ENCODE data around the gene STOX1.
A peak's percentile ranks its signal among the peaks of the same experiment; 100 is the strongest.
"Not testable (repeated sequence)": the region's sequence is repeated elsewhere in the genome, so short reads cannot be mapped to it uniquely, and the experiment has no call there.

The STOX1 gene, protein sequence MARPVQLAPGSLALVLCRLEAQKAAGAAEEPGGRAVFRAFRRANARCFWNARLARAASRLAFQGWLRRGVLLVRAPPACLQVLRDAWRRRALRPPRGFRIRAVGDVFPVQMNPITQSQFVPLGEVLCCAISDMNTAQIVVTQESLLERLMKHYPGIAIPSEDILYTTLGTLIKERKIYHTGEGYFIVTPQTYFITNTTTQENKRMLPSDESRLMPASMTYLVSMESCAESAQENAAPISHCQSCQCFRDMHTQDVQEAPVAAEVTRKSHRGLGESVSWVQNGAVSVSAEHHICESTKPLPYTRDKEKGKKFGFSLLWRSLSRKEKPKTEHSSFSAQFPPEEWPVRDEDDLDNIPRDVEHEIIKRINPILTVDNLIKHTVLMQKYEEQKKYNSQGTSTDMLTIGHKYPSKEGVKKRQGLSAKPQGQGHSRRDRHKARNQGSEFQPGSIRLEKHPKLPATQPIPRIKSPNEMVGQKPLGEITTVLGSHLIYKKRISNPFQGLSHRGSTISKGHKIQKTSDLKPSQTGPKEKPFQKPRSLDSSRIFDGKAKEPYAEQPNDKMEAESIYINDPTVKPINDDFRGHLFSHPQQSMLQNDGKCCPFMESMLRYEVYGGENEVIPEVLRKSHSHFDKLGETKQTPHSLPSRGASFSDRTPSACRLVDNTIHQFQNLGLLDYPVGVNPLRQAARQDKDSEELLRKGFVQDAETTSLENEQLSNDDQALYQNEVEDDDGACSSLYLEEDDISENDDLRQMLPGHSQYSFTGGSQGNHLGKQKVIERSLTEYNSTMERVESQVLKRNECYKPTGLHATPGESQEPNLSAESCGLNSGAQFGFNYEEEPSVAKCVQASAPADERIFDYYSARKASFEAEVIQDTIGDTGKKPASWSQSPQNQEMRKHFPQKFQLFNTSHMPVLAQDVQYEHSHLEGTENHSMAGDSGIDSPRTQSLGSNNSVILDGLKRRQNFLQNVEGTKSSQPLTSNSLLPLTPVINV

DNA sequence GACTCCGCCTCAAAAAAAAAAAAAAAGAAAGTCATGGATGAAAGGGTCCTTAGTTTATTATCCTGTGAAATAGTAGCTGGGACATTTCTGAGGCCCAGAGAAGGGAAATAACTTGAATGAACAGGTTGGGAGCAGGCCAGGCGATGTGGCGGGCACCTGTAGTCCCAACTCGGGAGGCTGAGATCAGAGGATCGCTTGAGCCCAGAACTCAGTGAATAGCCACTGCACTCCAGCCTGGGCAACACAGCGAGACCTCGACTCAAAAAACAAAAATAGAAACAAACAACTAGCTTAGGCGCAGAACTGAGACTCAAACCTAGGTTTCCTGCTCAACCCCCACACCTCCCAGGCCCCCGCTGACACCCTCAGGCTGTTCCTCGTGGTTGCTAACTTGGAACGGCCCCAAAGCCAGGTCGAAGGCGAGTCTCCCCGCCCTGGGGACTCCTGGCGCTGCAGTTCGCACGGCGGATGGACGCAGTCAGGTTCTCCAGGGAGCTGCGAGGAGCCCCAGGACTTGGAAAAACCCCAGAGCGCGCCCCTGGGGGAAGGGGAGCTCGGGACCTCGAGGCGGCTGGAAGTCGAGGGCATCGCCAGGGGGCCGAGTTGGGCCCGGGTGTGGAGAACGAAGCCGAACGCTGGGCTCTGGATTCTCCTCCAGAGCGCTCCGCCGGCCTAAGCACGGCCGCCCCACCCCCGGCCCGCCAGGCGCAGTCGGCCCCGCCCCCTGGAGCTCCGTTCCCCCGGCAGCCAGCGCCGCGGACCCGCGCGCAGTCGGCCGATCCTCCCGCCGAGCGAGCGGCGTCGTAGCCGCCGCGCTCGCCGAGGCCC lies at the start of gene STOX1:
STOX1 (plus strand) TSS at position 768 of the 828 bp plus-strand sequence. CDS start 93 bp downstream, outside the sequence.
- DNase-seq (ENCODE audit: low spot score) = peak; percentile 25

DNA sequence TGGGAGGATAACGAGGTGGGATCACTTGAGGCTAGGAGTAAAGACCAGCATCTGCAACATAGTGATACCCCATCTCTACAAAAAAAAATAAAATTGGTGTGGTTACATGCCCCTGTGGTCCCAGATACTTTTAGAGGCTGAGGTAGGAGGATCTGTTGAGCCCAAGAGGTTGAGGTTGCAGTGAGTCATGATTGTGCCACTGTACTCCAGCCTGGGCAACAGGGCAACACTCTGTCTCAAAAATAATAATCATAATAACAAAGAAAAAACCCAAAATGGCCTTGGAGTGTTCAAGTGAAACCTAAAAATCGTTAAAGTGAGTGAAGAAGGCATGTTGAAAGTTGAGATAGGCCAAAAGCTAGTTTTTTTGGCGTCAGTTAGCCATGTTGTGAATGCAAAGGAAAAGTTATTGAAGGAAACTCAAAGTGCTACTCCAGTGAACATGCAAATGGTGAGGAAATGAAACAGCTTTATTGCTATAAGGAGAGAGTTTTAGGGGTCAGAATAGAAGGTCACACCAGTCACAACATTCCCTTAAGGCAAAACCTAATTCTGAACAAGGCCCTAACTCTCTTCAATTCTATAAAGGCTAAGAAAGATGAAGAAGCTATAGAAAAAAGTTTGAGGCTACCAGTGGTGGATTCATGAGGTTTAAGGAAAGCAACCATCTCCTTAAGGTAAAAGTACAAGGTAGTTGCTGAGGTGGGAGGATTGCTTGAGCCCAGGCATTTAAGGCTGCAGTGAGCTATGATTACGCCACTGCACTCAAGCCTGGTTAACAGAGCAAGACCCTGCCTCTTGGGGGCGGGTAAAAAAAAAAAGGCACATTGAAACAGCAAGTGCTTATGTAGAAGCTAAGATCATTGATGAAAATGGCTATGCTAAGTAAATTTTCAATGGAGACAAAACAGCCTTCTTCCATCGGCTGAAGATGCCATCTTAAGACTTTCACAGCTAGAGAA lies 45.4 kb upstream of the STOX1 start:
- no peak for DNase-seq (ENCODE audit: low spot score)

DNA sequence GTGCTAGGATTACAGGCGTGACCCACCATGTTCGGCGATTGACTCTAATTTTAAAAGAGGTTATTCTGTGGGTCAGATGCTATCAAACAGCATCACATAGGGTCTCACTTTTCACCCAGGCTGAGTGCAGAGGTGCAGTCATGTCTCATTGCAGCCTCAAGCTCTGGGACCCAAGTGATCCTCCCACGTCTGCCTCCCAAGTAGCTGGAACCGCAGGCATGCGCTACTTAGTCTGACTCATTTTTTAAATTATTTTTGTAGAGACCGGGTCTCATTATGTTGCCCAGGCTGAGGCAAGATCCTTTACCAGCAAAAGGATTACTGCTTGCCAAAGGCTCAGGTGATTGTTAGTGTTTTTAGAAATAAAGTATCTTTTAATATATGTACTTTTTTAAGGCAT lies 42.9 kb upstream of the STOX1 start:
- DNase-seq (ENCODE audit: low spot score) = no peak

DNA sequence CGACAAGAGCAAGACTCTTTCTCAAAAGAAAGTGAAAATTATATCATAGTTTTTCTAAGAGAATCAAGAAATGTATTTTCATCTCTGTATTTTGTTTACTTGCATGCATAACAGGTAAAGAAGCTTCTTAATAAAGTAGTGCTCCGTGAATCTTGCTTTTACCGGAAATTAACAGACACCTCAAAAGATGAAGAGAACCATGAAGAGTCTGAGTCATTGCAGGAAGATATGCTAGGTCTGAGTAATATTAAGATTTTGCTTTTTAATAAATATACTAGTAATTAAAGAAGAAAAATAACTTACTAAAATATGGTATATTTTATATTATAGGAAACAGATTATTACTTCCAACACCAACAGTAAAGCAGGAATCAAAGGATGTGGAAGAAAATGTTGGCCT lies 39.5 kb upstream of the STOX1 start:
- no peak for DNase-seq (ENCODE audit: low spot score)

DNA sequence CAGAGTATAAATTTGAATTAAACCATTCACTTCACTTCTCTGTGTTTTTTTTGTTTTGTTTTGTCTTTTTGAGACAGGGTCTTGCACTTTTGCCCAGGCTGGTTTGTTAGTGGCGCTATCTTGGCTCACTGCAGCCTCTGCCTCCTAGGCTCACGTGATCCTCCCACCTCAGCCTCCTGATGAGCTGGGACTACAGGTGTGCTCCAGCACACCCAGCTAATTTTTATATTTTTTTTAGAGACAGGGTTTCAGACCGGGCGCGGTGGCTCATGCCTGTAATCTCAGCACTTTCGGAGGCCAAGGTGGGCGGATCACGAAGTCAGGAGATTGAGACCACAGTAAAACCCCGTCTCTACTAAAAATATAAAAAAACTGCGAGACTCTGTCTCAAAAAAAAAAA lies 36.9 kb upstream of the STOX1 start:
- DNase-seq (ENCODE audit: low spot score) = no peak

DNA sequence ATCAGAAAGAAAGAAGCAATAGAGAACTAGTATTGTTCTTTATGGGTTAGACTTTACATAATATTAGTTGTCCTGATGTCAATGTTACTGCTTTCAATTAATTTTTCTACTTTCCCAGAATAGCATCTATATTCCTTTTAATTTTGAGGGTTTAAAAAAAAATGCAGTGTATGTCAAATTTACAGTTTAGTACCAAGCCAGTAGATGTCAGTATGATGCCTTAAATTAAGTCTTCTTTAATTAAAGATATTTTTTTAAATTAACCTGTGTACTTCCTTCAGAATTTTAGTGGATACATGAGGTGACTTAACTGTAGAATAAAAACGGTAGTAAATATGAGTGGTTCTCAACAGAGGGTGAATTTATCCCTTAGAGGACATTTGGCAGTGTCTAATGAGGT lies 35.2 kb upstream of the STOX1 start:
- no peak for DNase-seq (ENCODE audit: low spot score)

DNA sequence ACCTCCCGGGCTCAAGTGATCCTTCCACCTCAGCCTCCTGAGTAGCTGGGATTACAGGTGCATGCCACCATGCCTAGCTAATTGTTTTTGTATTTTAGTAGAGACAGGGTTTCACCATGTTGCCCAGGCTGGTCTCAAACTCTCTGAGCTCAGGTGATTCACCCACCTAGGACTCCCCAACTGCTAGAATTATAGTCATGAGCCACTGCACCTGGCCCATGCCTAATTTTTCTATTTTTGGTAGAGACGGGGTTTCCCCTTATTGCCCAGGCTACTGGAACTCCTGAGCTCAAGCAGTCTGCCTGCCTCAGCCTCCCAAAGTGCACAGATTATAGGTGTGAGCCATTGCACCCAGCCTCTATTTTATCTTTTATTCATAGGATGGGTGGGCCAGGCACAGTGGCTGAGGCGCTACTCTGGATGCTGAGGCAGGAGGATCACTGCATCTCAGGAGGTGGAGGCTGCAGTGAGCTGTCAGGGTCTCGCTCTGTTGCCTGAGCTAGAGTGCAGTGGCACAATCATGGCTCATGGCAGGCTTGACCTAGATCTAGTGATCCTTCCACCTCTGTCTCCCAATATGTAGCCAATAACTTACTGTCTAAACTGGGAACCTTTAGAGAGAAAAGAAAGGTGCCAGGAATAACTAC lies 31.3 kb upstream of the STOX1 start:
- no peak for DNase-seq (ENCODE audit: low spot score)

DNA sequence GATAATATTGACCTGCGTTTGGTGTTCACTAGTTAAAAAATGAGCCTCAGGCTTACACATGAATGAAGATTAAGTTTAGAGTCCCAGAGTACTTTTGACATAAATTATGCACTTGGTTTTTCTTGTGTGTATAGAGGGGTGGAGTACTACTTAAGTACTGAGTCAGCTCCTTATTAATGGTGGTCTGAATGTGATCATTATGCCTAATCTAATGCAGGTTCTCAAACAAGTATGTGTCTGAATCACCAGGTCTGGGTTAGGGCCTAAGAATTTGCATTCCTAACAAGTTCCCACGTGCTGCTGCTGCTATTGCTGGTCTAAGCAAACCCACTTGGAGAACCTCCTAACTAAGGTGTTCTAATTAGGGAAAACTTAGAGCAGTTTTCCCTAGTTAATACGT lies 30.7 kb upstream of the STOX1 start:
- no peak for DNase-seq (ENCODE audit: low spot score)

DNA sequence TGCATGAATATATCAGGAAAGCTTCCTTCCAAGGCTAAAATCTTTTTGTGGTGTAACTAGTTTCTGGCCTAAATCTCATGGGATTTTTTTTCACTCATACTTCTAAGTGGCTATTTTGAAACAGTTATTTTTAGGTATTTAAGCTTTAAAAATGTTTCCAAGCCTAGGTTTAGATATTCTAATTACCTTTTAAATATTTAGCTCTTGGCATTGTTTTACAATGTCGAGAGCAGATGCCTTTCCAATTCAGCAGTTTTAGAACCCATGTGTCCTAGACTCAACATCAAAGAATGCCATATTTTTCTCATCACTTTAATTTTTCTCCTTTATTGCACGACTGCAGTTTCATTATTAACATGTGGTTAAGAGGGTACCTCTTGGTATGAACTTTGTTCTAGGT lies 27.1 kb upstream of the STOX1 start:
- DNase-seq (ENCODE audit: low spot score) = no peak

DNA sequence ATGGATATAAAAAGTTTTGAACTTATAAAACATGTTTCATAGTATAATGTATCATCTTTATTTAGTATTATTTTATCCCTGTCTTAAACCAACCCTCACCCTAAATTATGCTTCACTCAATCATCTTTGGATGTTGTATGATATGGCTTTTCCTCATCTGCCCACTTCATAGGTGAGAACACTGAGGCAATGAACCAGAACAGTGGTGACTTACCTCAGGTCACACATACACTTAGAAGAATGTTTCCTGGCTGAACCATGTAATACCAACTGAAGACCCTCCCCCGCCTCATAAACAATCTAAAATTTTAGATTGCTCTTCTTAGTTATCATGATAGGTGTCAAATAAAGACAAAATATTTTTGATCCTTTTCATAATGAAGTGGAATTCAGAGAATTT lies 22.6 kb upstream of the STOX1 start:
- DNase-seq (ENCODE audit: low spot score) = no peak

DNA sequence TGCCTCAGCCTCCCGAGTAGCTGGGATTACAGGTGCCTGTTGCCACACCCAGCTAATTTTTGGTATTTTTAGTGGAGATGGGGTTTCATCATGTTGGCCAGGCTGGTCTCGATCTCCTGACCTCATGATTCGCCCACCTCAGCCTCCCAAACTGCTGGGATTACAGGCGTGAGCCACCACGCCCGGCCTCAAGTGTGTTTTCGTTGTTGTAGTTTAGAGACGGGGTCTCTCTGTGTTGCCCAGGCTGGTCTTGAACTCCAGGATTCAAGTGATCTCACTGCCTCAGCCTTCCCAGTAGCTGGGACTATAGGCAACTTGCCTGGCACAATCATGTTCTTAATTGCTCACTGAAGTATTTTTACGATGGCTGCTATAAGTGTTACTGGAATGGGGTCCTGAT lies 16.5 kb upstream of the STOX1 start:
- not testable (repeated sequence) for DNase-seq (ENCODE audit: low spot score)

DNA sequence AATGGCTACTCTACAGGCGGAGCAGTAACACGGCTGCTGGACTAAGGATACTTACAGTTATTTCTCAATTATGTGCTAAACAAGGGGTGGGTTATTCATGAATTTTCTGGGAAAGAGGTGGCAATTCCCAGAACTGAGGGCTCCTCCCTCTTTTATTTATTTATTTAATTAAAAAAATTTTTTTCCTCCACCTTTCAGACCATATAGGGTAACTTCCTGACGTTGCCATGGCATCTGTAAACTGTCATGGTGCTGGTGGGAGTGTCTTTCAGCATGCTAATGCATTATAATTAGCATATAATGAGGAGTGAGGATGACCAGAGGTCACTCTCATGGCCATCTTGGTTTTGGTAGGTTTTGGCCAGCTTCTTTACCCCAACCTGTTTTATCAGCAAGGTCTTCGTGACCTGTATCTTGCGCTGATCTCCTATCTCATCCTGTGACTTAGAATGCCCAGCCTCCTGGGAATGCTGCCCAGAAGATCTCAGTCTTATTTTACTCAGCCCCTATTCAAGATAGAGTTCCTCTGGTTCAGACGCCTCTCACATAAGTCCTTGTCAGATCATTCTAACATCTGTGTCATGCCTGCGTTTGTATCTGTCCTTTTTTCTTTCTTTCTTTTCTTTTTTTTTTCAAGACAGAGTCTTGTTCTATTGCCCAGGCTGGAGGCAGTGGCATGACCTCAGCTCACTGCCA lies 15.9 kb upstream of the STOX1 start:
- no peak for DNase-seq (ENCODE audit: low spot score)

DNA sequence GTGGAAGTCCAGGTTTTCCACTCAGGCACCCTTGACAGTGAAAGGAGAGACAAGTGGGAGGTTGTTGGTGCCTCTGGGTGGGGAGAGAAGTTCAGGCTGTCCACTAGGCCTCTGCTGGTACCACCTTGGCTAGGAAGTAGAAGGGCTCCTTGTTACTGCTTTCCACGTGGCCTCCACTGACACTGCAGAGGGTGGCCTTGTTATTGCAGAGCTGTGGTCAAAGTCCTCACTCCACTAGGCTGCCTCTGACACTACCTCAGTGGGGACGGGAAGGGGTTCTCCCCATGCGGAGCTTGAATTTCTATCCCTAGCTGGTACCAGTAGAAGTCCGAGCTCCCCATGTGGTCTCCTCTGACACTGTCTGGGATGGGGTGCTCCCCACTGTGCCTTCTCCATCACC lies 14.9 kb upstream of the STOX1 start:
- DNase-seq (ENCODE audit: low spot score) = no peak

DNA sequence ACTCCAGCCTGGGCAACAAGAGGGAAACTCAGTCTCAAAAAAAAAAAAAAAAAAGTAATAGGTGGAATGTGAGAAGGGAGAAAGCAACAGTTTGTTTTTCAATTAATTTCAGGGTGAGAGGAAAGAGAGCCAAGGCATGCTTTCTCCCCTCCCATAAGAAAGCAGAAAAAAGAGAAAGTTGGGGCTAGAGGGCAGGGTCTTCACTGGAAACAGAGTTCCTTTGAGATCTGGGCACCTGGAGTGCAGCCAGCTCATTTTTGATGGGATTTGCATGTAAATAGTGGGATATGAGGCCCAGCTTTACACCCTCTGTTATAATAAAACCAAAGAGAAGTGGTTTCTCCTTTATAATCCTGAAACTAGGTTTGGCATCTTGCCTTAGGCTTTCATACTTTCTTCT lies 13.8 kb upstream of the STOX1 start:
- no peak for DNase-seq (ENCODE audit: low spot score)

DNA sequence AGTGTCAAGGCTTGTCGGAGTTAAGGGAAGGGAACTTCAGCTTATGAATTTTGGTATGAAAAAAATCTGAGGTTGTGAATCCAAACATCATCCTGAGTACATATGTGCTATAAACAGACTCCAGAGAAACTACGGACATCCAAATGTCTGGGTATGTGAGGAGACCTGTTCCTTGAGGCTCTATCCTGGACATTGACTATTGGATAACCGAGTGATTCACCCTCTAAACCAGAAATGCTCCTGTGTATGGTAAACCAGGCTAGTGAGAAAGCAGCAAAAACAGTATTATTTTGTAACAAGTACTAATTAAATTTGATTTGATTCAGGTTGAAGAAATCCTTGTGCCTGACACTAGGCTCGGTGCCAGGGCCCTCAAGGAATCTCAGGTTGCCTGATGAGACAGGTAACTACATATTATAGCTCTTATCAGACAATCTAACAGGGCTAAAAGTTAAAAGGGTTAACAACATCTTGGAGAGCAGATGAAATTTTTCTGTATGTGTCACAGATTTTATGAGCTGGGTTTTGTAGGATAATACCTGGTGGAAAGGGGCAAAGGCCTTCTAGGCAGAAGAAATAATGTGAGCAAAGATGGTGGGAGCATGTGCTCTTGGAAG lies 10.4 kb upstream of the STOX1 start:
- no peak for DNase-seq (ENCODE audit: low spot score)

DNA sequence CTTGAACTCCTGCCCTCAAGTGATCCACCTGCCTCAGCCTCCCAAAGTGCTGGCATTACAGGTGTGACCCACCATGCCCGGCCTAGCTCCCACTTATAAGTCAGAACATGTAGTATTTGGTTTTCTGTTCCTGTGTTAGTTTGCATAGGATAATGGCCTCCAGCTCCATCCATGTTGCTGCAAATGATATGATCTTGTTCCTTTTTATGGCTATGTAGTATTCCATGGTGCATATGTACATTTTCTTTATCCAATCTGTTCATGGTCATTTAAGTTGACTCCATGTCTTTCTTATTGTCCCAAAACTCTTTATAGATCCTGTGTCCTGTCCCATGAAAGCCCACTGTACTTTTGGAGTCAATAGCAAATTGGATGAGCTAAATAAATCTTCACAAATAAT lies 7.0 kb upstream of the STOX1 start:
- DNase-seq (ENCODE audit: low spot score) = not testable (repeated sequence)

DNA sequence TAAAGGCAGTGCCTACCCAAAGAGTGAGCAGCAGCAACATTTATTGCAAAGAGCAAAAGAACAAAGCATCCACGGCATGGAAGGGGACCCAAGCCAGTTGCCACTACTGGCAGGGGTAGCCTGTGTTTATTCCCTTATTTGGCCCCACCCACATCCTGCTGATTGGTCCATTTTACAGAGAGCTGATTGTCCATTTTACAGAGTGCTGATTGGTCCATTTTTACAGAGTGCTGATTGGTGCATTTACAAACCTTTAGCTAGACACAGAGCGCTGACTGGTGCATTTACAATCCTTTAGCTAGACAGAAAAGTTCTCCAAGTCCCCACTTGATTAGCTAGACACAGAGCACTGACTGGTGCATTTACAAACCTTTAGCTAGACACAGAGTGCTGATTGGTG lies 4.7 kb upstream of the STOX1 start:
- not testable (repeated sequence) for DNase-seq (ENCODE audit: low spot score)

DNA sequence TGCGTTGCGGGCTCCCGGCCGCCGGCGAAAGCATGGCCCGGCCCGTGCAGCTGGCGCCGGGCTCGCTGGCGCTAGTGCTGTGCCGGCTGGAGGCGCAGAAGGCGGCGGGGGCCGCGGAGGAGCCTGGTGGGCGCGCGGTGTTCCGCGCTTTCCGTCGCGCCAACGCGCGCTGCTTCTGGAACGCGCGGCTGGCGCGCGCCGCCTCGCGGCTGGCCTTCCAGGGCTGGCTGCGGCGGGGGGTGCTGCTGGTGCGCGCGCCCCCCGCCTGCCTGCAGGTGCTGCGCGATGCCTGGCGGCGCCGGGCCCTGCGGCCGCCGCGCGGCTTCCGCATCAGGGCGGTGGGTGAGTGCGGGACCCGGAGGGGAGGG lies 245 bp downstream of the STOX1 start:
- DNase-seq (ENCODE audit: low spot score) = not testable (repeated sequence)

DNA sequence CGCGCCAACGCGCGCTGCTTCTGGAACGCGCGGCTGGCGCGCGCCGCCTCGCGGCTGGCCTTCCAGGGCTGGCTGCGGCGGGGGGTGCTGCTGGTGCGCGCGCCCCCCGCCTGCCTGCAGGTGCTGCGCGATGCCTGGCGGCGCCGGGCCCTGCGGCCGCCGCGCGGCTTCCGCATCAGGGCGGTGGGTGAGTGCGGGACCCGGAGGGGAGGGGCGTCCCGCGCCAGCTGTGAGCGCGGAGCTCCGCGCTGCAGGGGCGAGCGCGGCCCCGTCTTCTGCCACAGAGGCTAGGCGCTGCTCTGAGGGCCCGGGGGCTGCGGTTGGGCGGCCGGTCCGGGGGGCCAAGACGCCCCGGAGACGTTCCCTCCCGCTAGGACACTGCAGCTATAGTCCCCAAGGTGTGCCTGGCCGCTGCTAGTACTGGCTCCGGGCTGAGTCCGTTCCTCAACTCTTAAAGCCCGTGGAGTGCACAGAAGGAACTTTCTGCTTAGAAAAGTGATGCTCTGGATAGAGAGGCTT lies 811 bp downstream of the STOX1 start:
- DNase-seq (ENCODE audit: low spot score) = not testable (repeated sequence)

Measured in CD4-positive, alpha-beta T cell treated with Interleukin-15 for 4 hours (primary cell).